DND-41 (cell line): ENCODE measurements around the gene ATF6.

ENCODE experiments used
- ATAC-seq: fragments of 200-7000 bp; cut with Tn5 transposase; 3 replicates; pipeline ENCODE4 v1.9.1; 2021; ENCODE audit warnings: low read depth; ENCODE audit not compliant: insufficient read depth
- DNase-seq: peaks from one replicate; pipeline ENCODE4 v3.0.0-alpha.2; 2020
- H2AFZ ChIP-seq: 2 replicates; pipeline ENCODE4 v1.6.0; 2012; ENCODE audit warnings: low read depth, low read length
- H3K27ac ChIP-seq: 2 replicates; pipeline ENCODE4 v1.5.1; 2012; ENCODE audit warnings: low read length, inconsistent platforms
- H3K27me3 ChIP-seq: fragments of 200-600 bp; sonication (generic); 2 replicates; pipeline ENCODE4 v1.6.0; 2012; ENCODE audit warnings: low read length, mild to moderate bottlenecking, inconsistent platforms; ENCODE audit not compliant: insufficient read depth, poor library complexity
- H3K36me3 ChIP-seq: 2 replicates; pipeline ENCODE4 v1.5.1; 2012; ENCODE audit warnings: low read length, inconsistent platforms; ENCODE audit not compliant: insufficient read depth
- H3K4me1 ChIP-seq: 2 replicates; pipeline ENCODE4 v1.5.1; 2012; ENCODE audit warnings: mild to moderate bottlenecking, low read length; ENCODE audit not compliant: insufficient read depth
- H3K4me2 ChIP-seq: 2 replicates; pipeline ENCODE4 v1.6.0; 2012; ENCODE audit warnings: mild to moderate bottlenecking, moderate library complexity, low read length, inconsistent platforms; ENCODE audit not compliant: insufficient read depth
- H3K4me3 ChIP-seq, 2 experiments: fragments of 200-600 bp in 1 of 2; shearing (Covaris generic) in 1 of 2; 2 replicates each; pipeline ENCODE4 v1.5.1; 2012 to 2016; ENCODE audit warnings: inconsistent platforms in 2 of 2, low read length in 2 of 2, mild to moderate bottlenecking in 2 of 2, low read depth in 1 of 2, moderate library complexity in 1 of 2
- H3K79me2 ChIP-seq: 2 replicates; pipeline ENCODE4 v1.6.0; 2012; ENCODE audit warnings: low read length, inconsistent platforms; ENCODE audit not compliant: insufficient read depth
- H3K9ac ChIP-seq: 2 replicates; pipeline ENCODE4 v1.6.0; 2012; ENCODE audit warnings: low read depth, mild to moderate bottlenecking, inconsistent platforms, low read length, moderate library complexity
- H3K9me3 ChIP-seq: 2 replicates; pipeline ENCODE4 v1.5.1; 2012; ENCODE audit warnings: low read length, moderate library complexity, mild to moderate bottlenecking, inconsistent platforms; ENCODE audit not compliant: insufficient read depth, severe bottlenecking
- H4K20me1 ChIP-seq: 2 replicates; pipeline ENCODE4 v1.6.0; 2012; ENCODE audit warnings: low read length; ENCODE audit not compliant: insufficient read depth
- EZH2 ChIP-seq: IDR thresholded peaks from 3 replicates; pipeline ENCODE4 v1.6.1; 2012; ENCODE audit warnings: borderline replicate concordance, low read depth, mild to moderate bottlenecking, moderate library complexity, low read length, inconsistent platforms; ENCODE audit not compliant: severe bottlenecking
- TF ChIP-seq, protein P1 (sequence below): IDR thresholded peaks from 2 replicates; pipeline ENCODE4 v1.5.1; 2012; ENCODE audit warnings: borderline replicate concordance, low read length, moderate library complexity, mild to moderate bottlenecking; ENCODE audit not compliant: poor library complexity, severe bottlenecking; ENCODE audit errors: extremely low read depth

ATF6 gene

GRCh38 chr1:161936786-161937185 is 170.7 kb downstream of the ATF6 start:
- no peak overlapping the region for H2AFZ ChIP-seq
- ATAC-seq (no peak), DNase-seq (no peak)
- peaks cover 33% of the 10 kb centered on the region for H3K4me1 ChIP-seq
- TF ChIP-seq, protein P1, sequence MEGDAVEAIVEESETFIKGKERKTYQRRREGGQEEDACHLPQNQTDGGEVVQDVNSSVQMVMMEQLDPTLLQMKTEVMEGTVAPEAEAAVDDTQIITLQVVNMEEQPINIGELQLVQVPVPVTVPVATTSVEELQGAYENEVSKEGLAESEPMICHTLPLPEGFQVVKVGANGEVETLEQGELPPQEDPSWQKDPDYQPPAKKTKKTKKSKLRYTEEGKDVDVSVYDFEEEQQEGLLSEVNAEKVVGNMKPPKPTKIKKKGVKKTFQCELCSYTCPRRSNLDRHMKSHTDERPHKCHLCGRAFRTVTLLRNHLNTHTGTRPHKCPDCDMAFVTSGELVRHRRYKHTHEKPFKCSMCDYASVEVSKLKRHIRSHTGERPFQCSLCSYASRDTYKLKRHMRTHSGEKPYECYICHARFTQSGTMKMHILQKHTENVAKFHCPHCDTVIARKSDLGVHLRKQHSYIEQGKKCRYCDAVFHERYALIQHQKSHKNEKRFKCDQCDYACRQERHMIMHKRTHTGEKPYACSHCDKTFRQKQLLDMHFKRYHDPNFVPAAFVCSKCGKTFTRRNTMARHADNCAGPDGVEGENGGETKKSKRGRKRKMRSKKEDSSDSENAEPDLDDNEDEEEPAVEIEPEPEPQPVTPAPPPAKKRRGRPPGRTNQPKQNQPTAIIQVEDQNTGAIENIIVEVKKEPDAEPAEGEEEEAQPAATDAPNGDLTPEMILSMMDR, result no peak
- TF ChIP-seq EZH2, result no peak
- H3K36me3 ChIP-seq, result peaks cover 4% of the 10 kb centered on the region; the same call in 1 of the 2 replicates
- no peak overlapping the region for H3K9ac ChIP-seq
- no peak overlapping the region for H3K4me2 ChIP-seq
- no peaks in the 10 kb centered on the region for H3K79me2 ChIP-seq
- H3K27ac ChIP-seq, result no peak overlapping the region
- H3K9me3 ChIP-seq, result no peaks in the 10 kb centered on the region
- no peaks in the 10 kb centered on the region for H4K20me1 ChIP-seq
- no peak overlapping the region for H3K4me3 ChIP-seq
- H3K27me3 ChIP-seq, result no peaks in the 10 kb centered on the region

GRCh38 chr1:161940866-161941591 is 174.9 kb downstream of the ATF6 start:
- Histone ChIP-seq H3K4me1 (no peaks in the 10 kb centered on the region), H3K4me2 (no peak overlapping the region), H3K9ac (no peak overlapping the region), H2AFZ (no peak overlapping the region), H3K27me3 (no peaks in the 10 kb centered on the region), H3K27ac (no peak overlapping the region), H3K9me3 (no peaks in the 10 kb centered on the region), H4K20me1 (no peaks in the 10 kb centered on the region), H3K79me2 (no peaks in the 10 kb centered on the region), H3K36me3 (peaks cover 21% of the 10 kb centered on the region; the same call in 1 of the 2 replicates), H3K4me3 (no peak overlapping the region)
- TF ChIP-seq, protein P1, result no peak
- no peak for TF ChIP-seq EZH2
- DNase-seq, result no peak
- ATAC-seq, result no peak

DNA sequence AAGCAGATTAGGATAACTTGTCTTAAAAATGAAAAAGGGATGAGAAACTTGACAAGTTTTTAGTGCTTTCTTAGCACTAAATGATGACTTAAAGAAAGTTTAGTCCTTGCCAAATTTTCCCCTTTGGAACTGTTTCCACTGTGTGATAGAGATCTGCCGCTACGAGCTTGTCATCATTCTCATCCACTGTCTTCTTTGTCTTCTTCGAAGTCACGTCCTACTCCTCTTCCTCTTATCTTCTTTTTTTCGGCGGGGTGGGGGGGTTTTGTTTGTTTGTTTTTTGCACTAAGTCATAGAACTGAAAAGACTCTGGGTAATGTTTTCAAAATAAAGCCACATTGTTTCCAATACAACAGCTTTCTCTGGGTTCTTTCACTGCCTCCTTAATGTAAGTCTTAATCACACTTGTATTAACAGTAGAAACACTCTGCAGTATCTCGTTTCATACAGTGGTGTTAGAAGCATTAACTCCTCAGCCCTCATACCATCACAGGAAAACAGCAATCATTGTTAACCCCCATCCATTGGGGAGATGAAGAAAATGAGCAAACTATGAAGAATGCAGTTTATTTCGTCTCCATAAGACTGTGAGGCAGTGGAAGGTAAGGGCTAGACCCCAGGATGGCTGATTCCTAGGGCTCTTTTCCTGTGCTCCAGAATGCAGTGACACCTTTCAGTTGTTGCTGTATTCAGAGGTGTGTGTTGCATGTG is 175.8 kb downstream of the ATF6 start:
- no peak for ATAC-seq
- H3K79me2 ChIP-seq, result no peaks in the 10 kb centered on the region
- H3K9ac ChIP-seq, result no peak overlapping the region
- H3K4me1 ChIP-seq, result no peaks in the 10 kb centered on the region
- H3K4me2 ChIP-seq, result no peak overlapping the region
- no peaks in the 10 kb centered on the region for H3K27me3 ChIP-seq
- H3K4me3 ChIP-seq, result no peak overlapping the region
- H3K36me3 ChIP-seq, result peaks cover 18% of the 10 kb centered on the region; the same call in 1 of the 2 replicates
- no peak for DNase-seq
- TF ChIP-seq EZH2, result no peak
- TF ChIP-seq, protein P1, result no peak
- H2AFZ ChIP-seq, result no peak overlapping the region
- H3K9me3 ChIP-seq, result no peaks in the 10 kb centered on the region
- no peaks in the 10 kb centered on the region for H4K20me1 ChIP-seq
- no peak overlapping the region for H3K27ac ChIP-seq
